Ovary (tissue), 9 donors: ENCODE results near the gene AMOTL2. TPM values are rescaled to one million over a fixed set of nuclear protein-coding genes. Genes with fewer than 3 reads are reported as not detected.

Experiments
- DNase-seq, 5 donors: peaks; one replicate each; pipeline ENCODE4 v3.0.0-alpha.2; 2019 to 2020
- H3K27ac ChIP-seq, 2 donors: fragments of 200-600 bp; one replicate each; pipeline versions ENCODE4 v1.5.1 to v1.8.0; 2019 to 2022
- H3K27me3 ChIP-seq: fragments of 200-600 bp; one replicate; pipeline ENCODE4 v1.8.0; 2022
- H3K36me3 ChIP-seq: fragments of 200-600 bp; sonication (generic); one replicate; pipeline ENCODE4 v1.5.1; 2019
- H3K4me1 ChIP-seq: one replicate; pipeline ENCODE4 v1.8.1; 2013; ENCODE audit warnings: mild to moderate bottlenecking, moderate library complexity; ENCODE audit not compliant: insufficient read depth
- H3K4me3 ChIP-seq: fragments of 200-600 bp; sonication (generic); one replicate; pipeline ENCODE4 v1.5.1; 2017
- H3K9me3 ChIP-seq, 2 donors: fragments of 200-600 bp in 1 of 2; sonication (generic) in 1 of 2; one replicate each; pipeline versions ENCODE4 v1.5.1 to v1.8.1; 2013 to 2019; ENCODE audit warnings: mild to moderate bottlenecking in 1 of 2, moderate library complexity in 1 of 2
- EP300 ChIP-seq: sonication (generic); formaldehyde crosslinking; IDR thresholded peaks from one replicate; pipeline ENCODE4 v1.6.1; 2017; ENCODE audit warnings: antibody characterized with exemption
- POLR2A ChIP-seq: fragments of 450-650 bp; IDR thresholded peaks from one replicate; pipeline ENCODE4 v1.6.1; 2017; ENCODE audit warnings: antibody characterized with exemption, mild to moderate bottlenecking, moderate library complexity
- WGBS, 3 donors: extraction: QIAGEN DNeasy Blood & Tissue Kit in 1 of 3; methylation state at CpG; one replicate each; pipeline versions ENCODE4 v1.1.5 to v1.1.7; 2013 to 2017; 5-methylcytosine and 5-hydroxymethylcytosine counted together
- intact Hi-C, 4 donors: fragments of 100-400 bp; cut with DNase I; formaldehyde crosslinking; loops; one replicate each; pipeline versions ENCODE4 v1.11.0 to v1.15.1; 2022 to 2023
- polyA plus RNA-seq, 2 donors: library from polyadenylated mRNA; stranded (reverse); fragments of 200-250 nt in 1 of 2; fragments of 350-450 nt in 1 of 2; fragmentation: Illumina TruSeq in 1 of 2; extraction: RNeasy Lipid Tissue Mini Kit (QIAGEN cat#74804) in 1 of 2; gene quantifications; one replicate each; pipeline ENCODE4 v1.2.3, GENCODE V29; 2013 to 2014
- total RNA-seq, 7 donors: library from RNA; depleted of rRNA in 2 of 7; stranded (reverse); fragments of >200 nt in 2 of 7; fragmentation: NEBNext Ultra II Directional in 3 of 7; extraction: Animal tissue kit (Norgen Biotek cat#: 25700) in 3 of 7; gene quantifications; one replicate each; pipeline versions ENCODE4 v1.1.0 to v1.2.4, GENCODE V29; 2016 to 2023
- TF ChIP-seq, protein P1 (sequence below), 3 donors: fragments of 450-650 bp in 2 of 3; fragments of 200-600 bp in 1 of 3; IDR thresholded peaks; one replicate each; pipeline versions ENCODE4 v1.5.1 to v1.8.0; 2016 to 2022; ENCODE audit warnings: antibody characterized with exemption in 3 of 3, mild to moderate bottlenecking in 1 of 3
- donor health status: DM: no; HTN: no; CAD: no; lungs with moderate emphysema.
- donor health status: DM: no; HTN: no; CAD: no.
- donor health status: Bipolar disorder and iron deficiency.
- donor health status: DM: yes; HTN: yes; CAD: no.
- donor health status: DM: no; HTN: no; CAD: no.
- donor health status: DM: yes; HTN: yes; CAD: no.

The AMOTL2 gene
- total and polyA plus RNA-seq, 9 donors = 20.5 to 60.4 (median 42.4) TPM

DNA sequence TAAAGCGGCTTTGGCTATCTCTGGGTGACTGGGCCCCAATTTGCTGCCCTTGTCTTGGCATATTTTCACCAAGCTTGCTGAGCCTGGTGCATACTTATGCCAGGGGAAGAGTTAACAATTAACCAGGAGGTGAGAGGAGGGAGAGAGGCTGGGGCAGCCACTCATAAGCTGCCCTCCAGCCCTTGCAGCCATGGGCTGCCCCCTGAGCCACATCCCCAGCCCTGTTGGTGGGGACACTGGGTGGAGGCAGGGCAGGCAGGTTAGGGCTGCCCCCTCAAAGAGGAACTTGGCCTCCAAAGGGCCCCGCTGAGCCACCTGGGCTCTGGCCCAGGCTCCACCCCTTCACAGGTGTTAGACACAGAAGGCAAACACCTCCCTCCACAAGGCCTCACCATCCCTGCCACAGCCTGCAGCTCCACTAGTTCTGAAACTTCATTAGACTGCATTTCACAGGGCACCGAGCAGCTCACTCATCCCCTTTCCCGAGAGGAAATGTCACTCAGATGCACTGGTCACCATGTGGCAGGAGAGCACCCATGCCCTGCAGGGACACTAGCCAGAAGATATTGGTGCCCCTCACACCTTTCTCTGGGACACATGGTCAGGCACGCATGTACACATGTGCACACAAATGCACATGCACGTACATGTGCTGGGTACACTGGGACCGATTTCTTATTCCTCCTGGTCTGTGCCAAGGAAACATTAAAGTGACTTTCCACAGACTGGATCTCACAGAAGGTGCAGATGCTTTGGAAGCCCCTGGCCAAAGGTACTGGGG is 20.2 kb downstream of the AMOTL2 start:
- no peaks in the 10 kb centered on the region for H3K36me3 ChIP-seq
- no peak overlapping the region for H3K4me3 ChIP-seq
- no peak overlapping the region for H3K27ac ChIP-seq

DNA sequence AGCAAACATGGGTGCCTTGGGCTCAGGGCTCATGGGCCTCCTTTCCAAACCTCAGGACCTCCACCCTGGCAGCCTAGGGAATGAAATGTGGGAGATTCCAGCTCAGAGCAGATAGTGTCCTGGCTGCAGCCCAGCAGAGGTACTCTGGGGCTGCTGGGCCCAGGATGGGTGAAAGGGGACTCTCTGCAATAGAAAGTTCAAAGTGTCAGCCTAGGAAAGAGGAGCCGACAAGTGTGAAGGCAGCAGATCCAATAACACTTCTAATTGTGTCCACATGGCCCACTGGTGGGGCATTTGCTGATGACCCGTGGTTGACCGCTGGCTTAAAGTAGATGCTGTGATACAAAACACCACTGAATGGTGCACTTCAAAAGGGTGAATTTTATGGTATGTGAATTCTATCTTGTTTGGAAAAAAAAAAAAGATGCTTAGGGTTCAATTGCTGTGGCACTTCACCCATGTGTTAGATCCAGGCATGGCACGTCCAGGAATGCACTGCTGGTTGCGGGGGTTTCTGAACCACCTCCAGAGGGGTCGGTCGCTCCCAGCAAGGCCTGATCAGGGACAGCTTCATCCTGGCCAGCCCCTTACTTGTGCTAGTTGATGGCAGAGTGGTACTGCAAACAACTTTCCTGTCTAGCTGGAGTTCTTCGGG is 20.9 kb downstream of the AMOTL2 start:
- no peak for DNase-seq
- intact Hi-C loops = no loop called here
- peaks cover 18% of the 10 kb centered on the region for H3K4me1 ChIP-seq
- H3K27me3 ChIP-seq = no peaks in the 10 kb centered on the region
- no peaks in the 10 kb centered on the region for H3K9me3 ChIP-seq
- TF ChIP-seq POLR2A (no peak), EP300 (no peak)
- TF ChIP-seq, protein P1, sequence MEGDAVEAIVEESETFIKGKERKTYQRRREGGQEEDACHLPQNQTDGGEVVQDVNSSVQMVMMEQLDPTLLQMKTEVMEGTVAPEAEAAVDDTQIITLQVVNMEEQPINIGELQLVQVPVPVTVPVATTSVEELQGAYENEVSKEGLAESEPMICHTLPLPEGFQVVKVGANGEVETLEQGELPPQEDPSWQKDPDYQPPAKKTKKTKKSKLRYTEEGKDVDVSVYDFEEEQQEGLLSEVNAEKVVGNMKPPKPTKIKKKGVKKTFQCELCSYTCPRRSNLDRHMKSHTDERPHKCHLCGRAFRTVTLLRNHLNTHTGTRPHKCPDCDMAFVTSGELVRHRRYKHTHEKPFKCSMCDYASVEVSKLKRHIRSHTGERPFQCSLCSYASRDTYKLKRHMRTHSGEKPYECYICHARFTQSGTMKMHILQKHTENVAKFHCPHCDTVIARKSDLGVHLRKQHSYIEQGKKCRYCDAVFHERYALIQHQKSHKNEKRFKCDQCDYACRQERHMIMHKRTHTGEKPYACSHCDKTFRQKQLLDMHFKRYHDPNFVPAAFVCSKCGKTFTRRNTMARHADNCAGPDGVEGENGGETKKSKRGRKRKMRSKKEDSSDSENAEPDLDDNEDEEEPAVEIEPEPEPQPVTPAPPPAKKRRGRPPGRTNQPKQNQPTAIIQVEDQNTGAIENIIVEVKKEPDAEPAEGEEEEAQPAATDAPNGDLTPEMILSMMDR (IDR thresholded peaks at IDR 0.05) = no peak
- 78 to 86% (median 83%) methylated on average over 8 of the region's 8 CpGs for WGBS, 3 donors
- H3K27ac ChIP-seq = no peak overlapping the region
- H3K4me3 ChIP-seq = no peak overlapping the region
- H3K36me3 ChIP-seq = no peaks in the 10 kb centered on the region

More for the DNA sequence above, 20.2 kb downstream of the AMOTL2 start:
- H3K4me1 ChIP-seq = peaks cover 24% of the 10 kb centered on the region
- WGBS, 3 donors = 86 to 92% (median 87%) methylated on average over 7 of the region's 7 CpGs
- TF ChIP-seq EP300 (no peak), POLR2A (no peak)
- TF ChIP-seq, protein P1 (IDR thresholded peaks at IDR 0.05) = no peak
- intact Hi-C loops = no loop called here
- H3K27me3 ChIP-seq = no peaks in the 10 kb centered on the region
- H3K9me3 ChIP-seq = no peaks in the 10 kb centered on the region
- DNase-seq = no peak

DNA sequence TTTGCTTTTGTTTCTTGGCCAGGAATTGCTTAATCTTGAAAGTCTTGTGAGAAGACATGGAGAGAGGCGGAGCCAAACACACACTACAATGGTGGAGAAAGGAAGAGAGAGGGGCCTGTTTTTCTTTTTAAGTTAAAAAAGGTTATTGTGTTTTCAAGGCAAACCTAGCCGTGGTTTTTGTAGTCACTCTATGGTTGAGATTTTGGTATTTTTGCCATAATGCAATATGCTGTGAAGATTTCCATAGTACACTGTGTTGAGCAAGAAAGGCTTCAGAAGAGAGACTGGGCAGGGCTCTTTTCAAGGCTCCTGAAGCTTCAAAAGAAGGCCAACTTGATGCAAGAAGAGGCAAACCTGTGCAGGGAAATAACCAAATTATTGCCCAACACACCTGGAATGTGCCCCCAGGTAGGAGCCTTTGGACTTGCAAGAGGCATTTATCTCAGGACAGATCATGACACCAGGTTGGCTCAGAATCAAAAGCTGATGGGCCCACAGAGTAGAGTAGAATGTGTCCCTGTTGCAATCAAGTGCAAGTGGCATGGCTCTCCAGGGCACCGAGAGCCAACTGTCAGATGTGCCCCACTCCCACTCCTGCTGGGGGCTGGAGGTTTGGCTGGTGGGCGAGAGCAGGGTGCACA is 22.1 kb downstream of the AMOTL2 start:
- Histone ChIP-seq H3K9me3 (no peaks in the 10 kb centered on the region), H3K4me3 (no peak overlapping the region), H3K36me3 (no peaks in the 10 kb centered on the region), H3K27me3 (no peaks in the 10 kb centered on the region), H3K27ac (no peak overlapping the region), H3K4me1 (peaks cover 9% of the 10 kb centered on the region)
- intact Hi-C loops = no loop called here
- 71 to 85% (median 82%) methylated on average over 4 of the region's 4 CpGs for WGBS, 3 donors
- TF ChIP-seq, protein P1 (IDR thresholded peaks at IDR 0.05) = no peak
- TF ChIP-seq POLR2A (no peak), EP300 (no peak)
- DNase-seq = no peak

DNA sequence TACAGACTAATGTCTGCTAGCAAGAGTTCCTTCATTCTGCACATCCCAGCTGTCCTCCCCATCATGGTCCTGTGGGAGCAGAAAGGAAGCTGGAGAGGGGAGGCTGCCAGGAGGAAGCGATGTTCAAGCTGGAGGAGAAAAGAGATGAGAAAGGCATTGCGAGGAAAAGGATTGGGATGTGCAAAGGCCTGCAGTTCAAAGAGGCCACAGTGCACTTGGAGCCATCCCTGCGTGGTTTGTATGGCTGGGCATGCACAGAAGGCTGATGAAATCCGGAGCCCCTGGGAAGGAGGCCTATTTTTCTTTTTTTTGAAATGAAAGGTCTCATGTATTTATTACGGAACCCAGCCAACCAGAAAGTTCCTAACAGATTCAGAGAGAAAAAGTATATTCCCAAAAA is 22.8 kb downstream of the AMOTL2 start:
- intact Hi-C loops = no loop called here
- no peak for TF ChIP-seq POLR2A
- no peak for TF ChIP-seq EP300
- TF ChIP-seq, protein P1 (IDR thresholded peaks at IDR 0.05) = no peak
- Histone ChIP-seq H3K4me1 (peaks cover 5% of the 10 kb centered on the region), H3K36me3 (no peaks in the 10 kb centered on the region), H3K9me3 (no peaks in the 10 kb centered on the region), H3K27ac (no peak overlapping the region), H3K4me3 (no peak overlapping the region), H3K27me3 (no peaks in the 10 kb centered on the region)
- no peak for DNase-seq
- 69 to 89% (median 82%) methylated on average over 5 of the region's 5 CpGs for WGBS, 3 donors
